ENCODE measurements around the gene HIGD1C. TPM values are rescaled to one million over a fixed set of nuclear protein-coding genes. Genes with fewer than 3 reads are reported as not detected.
A peak's percentile ranks its signal among the peaks of the same experiment; 100 is the strongest.
"Not testable (repeated sequence)": the region's sequence is repeated elsewhere in the genome, so short reads cannot be mapped to it uniquely, and the experiment has no call there.

HIGD1C gene
- total RNA-seq, 1 experiment from 2014 or later: not detected

DNA sequence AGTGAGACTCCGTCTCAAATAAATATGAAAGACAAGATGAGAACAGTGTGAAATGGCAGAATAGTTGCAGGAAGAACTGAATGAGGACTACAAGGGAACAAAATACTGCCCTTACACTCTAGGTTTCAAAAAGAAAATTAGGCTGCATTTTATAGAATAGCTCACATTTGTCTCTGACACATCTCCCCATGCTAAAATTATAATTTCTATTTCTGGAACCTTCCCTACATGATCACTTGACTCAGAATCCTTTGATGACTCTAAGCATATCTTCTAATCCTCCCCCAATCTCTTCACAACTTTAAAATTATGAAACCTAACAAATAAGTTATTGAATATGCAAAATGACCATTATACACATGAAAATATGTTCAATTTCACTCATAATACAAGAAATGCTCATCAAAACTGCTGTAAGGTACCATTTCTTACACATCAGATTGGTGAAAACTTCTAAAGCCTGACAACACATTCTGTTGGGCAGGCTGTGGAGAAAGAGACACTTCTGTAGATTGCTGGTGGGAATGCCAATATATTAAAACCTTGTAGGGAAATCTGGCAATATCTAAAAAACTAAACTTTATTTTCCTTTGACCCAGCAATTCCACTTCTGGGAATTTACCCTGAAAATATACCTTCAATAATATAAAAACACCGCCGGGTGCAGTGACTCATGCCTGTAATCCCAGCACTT is 4.3 kb upstream of the HIGD1C start:
- DNase-seq (ENCODE audit: low read depth in 1 of 2, low spot score in 2 of 2): peak in 1 of 2 experiments; percentile 14
- no peaks in the 10 kb centered on the region for H3K36me3 ChIP-seq
- H3K27ac ChIP-seq: no peak overlapping the region
- no peak overlapping the region for H3K4me3 ChIP-seq
- no peaks in the 10 kb centered on the region for H3K27me3 ChIP-seq (replicated peaks)
- H3K9me3 ChIP-seq (replicated peaks): no peaks in the 10 kb centered on the region
- peaks cover 13% of the 10 kb centered on the region for H3K4me1 ChIP-seq (replicated peaks)

- H3K9me3 ChIP-seq (replicated peaks): no peaks in the 10 kb centered on the region
- H3K4me1 ChIP-seq (replicated peaks): peaks cover 13% of the 10 kb centered on the region
- no peaks in the 10 kb centered on the region for H3K27me3 ChIP-seq (replicated peaks)
- no peak overlapping the region for H3K4me3 ChIP-seq
- DNase-seq (ENCODE audit: low read depth in 1 of 2, low spot score in 2 of 2): no peak
- H3K36me3 ChIP-seq: no peaks in the 10 kb centered on the region
- H3K27ac ChIP-seq: no peak overlapping the region
Measured at GRCh38 chr12:50948798-50949197, 3.5 kb upstream of the HIGD1C start.

DNA sequence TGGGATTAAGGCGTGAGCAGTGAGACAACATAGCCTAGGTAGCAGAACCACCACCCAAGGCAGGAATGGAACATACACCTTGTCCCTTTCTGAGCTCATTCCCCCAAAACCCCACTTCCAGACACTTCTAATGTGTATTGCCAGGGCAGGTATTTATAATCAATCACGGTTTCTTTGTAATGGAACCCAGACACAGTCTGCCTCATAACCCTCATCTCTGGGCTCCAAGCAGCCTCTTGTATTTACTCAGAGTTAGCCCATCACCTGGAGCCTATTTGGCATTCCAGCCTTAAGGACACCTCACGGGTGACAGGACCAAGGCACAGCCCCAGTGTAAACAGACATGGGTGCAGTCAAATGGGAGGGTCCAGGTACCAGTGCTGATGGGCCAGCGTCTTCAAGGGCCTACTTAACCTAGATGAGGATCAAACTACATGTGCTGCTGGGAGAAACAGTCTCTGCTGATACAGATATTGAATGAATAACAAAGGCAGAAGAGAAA is 2.5 kb upstream of the HIGD1C start:
- Histone ChIP-seq H3K4me3 (no peak overlapping the region), H3K27me3 (replicated peaks) (no peaks in the 10 kb centered on the region), H3K9me3 (replicated peaks) (no peaks in the 10 kb centered on the region), H3K4me1 (replicated peaks) (peaks cover 13% of the 10 kb centered on the region), H3K36me3 (no peaks in the 10 kb centered on the region), H3K27ac (no peak overlapping the region)
- no peak for DNase-seq (ENCODE audit: low read depth in 1 of 2, low spot score in 2 of 2)

DNA sequence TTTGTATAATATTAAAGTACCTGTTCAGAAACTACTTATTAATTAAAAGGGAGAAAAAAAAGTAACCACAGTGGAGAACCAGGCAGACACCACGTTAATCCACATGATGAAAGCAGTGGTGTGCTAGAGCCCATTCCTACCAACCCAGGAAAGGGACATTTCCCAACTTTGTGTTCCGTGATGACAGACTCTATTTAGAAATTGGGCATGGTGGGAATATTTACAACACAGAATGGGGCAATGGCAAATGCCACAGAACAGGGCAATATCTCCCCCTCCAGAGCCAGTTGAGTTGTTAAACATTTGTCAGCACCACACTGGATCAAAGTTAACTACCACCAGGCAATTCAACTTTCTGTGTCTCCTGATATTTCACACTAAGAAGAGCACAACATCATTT is 1.2 kb upstream of the HIGD1C start:
- peaks cover 13% of the 10 kb centered on the region for H3K4me1 ChIP-seq (replicated peaks)
- no peaks in the 10 kb centered on the region for H3K9me3 ChIP-seq (replicated peaks)
- H3K27ac ChIP-seq: no peak overlapping the region
- no peaks in the 10 kb centered on the region for H3K27me3 ChIP-seq (replicated peaks)
- H3K4me3 ChIP-seq: no peak overlapping the region
- H3K36me3 ChIP-seq: no peaks in the 10 kb centered on the region
- DNase-seq (ENCODE audit: low read depth in 1 of 2, low spot score in 2 of 2): no peak

- Histone ChIP-seq H3K36me3 (no peaks in the 10 kb centered on the region), H3K4me3 (no peak overlapping the region), H3K27me3 (replicated peaks) (no peaks in the 10 kb centered on the region), H3K27ac (no peak overlapping the region), H3K4me1 (replicated peaks) (peaks cover 10% of the 10 kb centered on the region), H3K9me3 (replicated peaks) (no peaks in the 10 kb centered on the region)
- no peak for DNase-seq (ENCODE audit: low read depth in 1 of 2, low spot score in 2 of 2)
Measured at GRCh38 chr12:50953047-50953446, 703 bp downstream of the HIGD1C start.

GRCh38 chr12:50954789-50955188 is 2.4 kb downstream of the HIGD1C start:
- not testable (repeated sequence) for H3K4me3 ChIP-seq; H3K36me3 ChIP-seq; H3K27me3 ChIP-seq (replicated peaks); H3K27ac ChIP-seq; H3K4me1 ChIP-seq (replicated peaks); DNase-seq (ENCODE audit: low read depth in 1 of 2, low spot score in 2 of 2); H3K9me3 ChIP-seq (replicated peaks)

- Histone ChIP-seq H3K27me3 (replicated peaks) (no peaks in the 10 kb centered on the region), H3K27ac (no peak overlapping the region), H3K4me3 (no peak overlapping the region), H3K4me1 (replicated peaks) (peaks cover 4% of the 10 kb centered on the region; the same call in 1 of the 2 replicates), H3K9me3 (replicated peaks) (no peaks in the 10 kb centered on the region), H3K36me3 (no peaks in the 10 kb centered on the region)
- no peak for DNase-seq (ENCODE audit: low read depth in 1 of 2, low spot score in 2 of 2)
Measured at GRCh38 chr12:50955288-50955687, 2.9 kb downstream of the HIGD1C start.

- Histone ChIP-seq H3K27ac (no peak overlapping the region), H3K9me3 (replicated peaks) (no peaks in the 10 kb centered on the region), H3K4me3 (no peak overlapping the region), H3K27me3 (replicated peaks) (no peaks in the 10 kb centered on the region), H3K36me3 (no peaks in the 10 kb centered on the region), H3K4me1 (replicated peaks) (peaks cover 6% of the 10 kb centered on the region; the same call in 1 of the 2 replicates)
- DNase-seq (ENCODE audit: low read depth in 1 of 2, low spot score in 2 of 2): no peak
Measured at GRCh38 chr12:50955697-50956096, 3.4 kb downstream of the HIGD1C start.

DNA sequence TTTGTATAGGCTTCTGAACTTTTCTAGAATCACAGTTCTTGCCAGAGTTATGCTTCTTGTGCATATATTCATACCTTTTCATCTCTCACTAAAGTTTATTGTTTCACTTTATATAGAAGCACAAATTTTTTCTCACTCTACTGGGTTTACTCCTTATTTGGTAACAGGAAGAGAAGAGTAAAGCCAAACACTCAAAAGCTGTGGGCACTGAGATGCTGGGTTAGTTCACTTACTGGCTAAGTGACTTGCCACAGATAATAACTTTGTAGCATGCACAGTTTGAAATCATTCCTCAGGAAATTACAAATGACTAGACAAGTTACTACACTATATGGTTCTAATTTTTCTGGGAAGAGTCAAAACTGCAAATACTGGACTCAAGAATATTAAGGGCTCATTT is 7.8 kb downstream of the HIGD1C start:
- H3K4me1 ChIP-seq (replicated peaks): peaks cover 21% of the 10 kb centered on the region
- H3K27ac ChIP-seq: no peak overlapping the region
- H3K27me3 ChIP-seq (replicated peaks): no peaks in the 10 kb centered on the region
- no peaks in the 10 kb centered on the region for H3K36me3 ChIP-seq
- H3K4me3 ChIP-seq: no peak overlapping the region
- H3K9me3 ChIP-seq (replicated peaks): no peaks in the 10 kb centered on the region
- no peak for DNase-seq (ENCODE audit: low read depth in 1 of 2, low spot score in 2 of 2)

DNA sequence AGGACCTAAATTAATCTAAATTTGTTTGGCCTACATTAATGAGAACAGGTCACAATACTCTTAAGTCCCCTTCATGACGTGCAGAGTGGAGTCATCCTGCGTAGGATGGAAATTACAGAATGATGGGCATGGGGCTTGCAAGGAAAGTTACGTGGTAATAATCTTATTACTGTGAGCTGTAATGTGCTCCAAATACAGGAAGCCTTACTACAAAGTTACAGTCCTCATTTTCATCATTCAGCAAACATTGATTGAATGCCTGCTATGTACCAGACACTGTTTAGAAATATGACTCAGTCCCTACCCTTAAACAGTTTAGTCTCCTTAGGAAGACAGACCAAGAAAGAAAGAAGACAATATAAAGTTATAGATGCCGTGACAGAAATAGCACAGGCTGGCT is 9.4 kb downstream of the HIGD1C start:
- Histone ChIP-seq H3K27me3 (replicated peaks) (no peaks in the 10 kb centered on the region), H3K36me3 (no peaks in the 10 kb centered on the region), H3K4me1 (replicated peaks) (peaks cover 21% of the 10 kb centered on the region), H3K4me3 (no peak overlapping the region), H3K9me3 (replicated peaks) (no peaks in the 10 kb centered on the region), H3K27ac (no peak overlapping the region)
- DNase-seq (ENCODE audit: low read depth in 1 of 2, low spot score in 2 of 2): peak in 1 of 2 experiments; percentile 41

DNA sequence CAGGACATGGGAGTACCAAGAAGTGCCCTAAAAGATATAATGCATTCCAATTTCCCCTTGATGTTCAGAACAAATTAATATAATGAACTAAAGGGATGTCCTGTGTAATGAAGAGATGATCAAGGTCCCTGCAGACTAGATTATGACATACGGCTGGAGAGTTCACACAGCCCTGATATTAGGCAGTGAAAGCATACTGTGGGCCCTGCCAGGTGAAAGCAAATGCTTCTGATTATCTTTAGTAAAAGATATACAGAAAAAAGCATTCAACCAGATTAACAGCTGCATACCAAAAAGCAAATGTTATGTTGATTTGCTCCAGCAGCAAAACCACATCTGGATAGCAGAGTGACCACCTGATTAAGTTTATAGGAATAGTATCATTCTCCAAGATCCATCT is 12.1 kb downstream of the HIGD1C start:
- Histone ChIP-seq H3K27ac (no peak overlapping the region), H3K4me3 (no peak overlapping the region), H3K4me1 (replicated peaks) (peaks cover 21% of the 10 kb centered on the region), H3K27me3 (replicated peaks) (no peaks in the 10 kb centered on the region), H3K36me3 (no peaks in the 10 kb centered on the region), H3K9me3 (replicated peaks) (no peaks in the 10 kb centered on the region)
- DNase-seq (ENCODE audit: low read depth in 1 of 2, low spot score in 2 of 2): no peak

- Histone ChIP-seq H3K4me3 (no peak overlapping the region), H3K9me3 (replicated peaks) (no peaks in the 10 kb centered on the region), H3K36me3 (peaks cover 11% of the 10 kb centered on the region; the same call in 1 of the 2 replicates), H3K27me3 (replicated peaks) (no peaks in the 10 kb centered on the region), H3K4me1 (replicated peaks) (no peaks in the 10 kb centered on the region), H3K27ac (no peak overlapping the region)
- no peak for DNase-seq (ENCODE audit: low read depth in 1 of 2, low spot score in 2 of 2)
Measured at GRCh38 chr12:50971946-50972345, 19.6 kb downstream of the HIGD1C start.

DNA sequence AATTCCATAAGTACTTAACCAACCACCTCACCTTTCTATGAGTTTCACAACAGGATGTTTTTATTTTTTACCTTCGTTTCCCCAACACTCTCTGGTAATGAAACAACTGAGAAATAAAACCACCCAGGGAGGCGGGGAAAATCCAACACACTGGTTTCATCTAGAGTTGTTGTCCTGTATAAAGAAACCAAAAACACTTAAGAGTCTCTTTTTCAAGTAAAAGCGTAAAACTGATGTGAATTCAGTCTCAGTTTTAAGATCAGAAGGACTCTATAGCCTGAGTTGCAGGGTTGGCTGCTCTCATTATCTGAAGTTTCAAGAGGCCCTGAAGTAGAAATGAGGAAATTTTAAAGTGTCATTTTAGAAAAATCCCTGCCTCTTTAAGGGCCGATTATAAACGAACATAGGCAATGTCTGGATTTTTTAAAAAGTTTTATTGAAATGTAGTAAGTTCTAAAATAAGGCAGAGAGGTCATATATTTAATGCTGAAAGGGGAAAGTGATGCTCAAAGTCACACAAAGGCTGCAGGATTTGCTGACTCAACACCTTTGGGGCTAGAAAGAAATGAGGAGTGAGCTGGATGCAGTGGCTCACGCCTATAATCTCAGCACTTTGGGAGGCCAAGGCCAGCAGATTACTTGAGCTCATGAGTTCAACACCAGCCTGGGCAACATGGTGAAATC is 27.2 kb downstream of the HIGD1C start:
- Histone ChIP-seq H3K9me3 (replicated peaks) (no peaks in the 10 kb centered on the region), H3K4me3 (no peak overlapping the region), H3K27me3 (replicated peaks) (no peaks in the 10 kb centered on the region), H3K4me1 (replicated peaks) (peaks cover 3% of the 10 kb centered on the region), H3K36me3 (0 out of 2 replicates have a peak, but pooled peaks cover 3% of the 10 kb centered on the region), H3K27ac (no peak overlapping the region)
- DNase-seq (ENCODE audit: low read depth in 1 of 2, low spot score in 2 of 2): no peak

DNA sequence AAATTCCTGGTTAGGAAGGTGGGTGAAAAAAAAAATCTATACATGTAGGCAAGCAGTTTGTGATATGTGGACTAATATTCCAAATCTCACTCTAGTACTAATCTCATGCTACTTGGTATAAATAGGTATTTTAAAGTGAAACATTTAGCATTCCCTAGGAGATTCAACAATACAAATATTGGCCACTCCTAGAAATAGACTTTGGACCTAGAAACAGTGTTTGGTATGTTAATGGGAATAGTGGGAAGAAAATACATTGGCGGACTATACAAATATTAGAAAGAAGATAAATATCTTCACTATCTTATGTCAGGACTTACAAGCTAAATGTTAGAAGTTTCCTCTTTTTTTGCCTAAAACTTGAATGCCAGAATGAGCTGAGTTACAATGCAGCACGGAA is 28.2 kb downstream of the HIGD1C start:
- Histone ChIP-seq H3K9me3 (replicated peaks) (no peaks in the 10 kb centered on the region), H3K27me3 (replicated peaks) (no peaks in the 10 kb centered on the region), H3K4me3 (no peak overlapping the region), H3K27ac (no peak overlapping the region), H3K4me1 (replicated peaks) (peaks cover 14% of the 10 kb centered on the region), H3K36me3 (0 out of 2 replicates have a peak, but pooled peaks cover 3% of the 10 kb centered on the region)
- no peak for DNase-seq (ENCODE audit: low read depth in 1 of 2, low spot score in 2 of 2)
